ENCODE measurements around the gene CALM1.

- TF ChIP-seq, protein P1, sequence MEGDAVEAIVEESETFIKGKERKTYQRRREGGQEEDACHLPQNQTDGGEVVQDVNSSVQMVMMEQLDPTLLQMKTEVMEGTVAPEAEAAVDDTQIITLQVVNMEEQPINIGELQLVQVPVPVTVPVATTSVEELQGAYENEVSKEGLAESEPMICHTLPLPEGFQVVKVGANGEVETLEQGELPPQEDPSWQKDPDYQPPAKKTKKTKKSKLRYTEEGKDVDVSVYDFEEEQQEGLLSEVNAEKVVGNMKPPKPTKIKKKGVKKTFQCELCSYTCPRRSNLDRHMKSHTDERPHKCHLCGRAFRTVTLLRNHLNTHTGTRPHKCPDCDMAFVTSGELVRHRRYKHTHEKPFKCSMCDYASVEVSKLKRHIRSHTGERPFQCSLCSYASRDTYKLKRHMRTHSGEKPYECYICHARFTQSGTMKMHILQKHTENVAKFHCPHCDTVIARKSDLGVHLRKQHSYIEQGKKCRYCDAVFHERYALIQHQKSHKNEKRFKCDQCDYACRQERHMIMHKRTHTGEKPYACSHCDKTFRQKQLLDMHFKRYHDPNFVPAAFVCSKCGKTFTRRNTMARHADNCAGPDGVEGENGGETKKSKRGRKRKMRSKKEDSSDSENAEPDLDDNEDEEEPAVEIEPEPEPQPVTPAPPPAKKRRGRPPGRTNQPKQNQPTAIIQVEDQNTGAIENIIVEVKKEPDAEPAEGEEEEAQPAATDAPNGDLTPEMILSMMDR (IDR thresholded peaks at IDR 0.05), result no peak
- TF ChIP-seq POLR2A (IDR thresholded peaks at IDR 0.05) (no peak), POLR2AphosphoS5 (IDR thresholded peaks at IDR 0.05) (no peak), EP300 (IDR thresholded peaks at IDR 0.05) (no peak)
Measured at GRCh38 chr14:90386321-90386720, 10.5 kb upstream of the CALM1 start.
